Measurements from ENCODE around the gene TTC23.
"Not testable (repeated sequence)": the region's sequence is repeated elsewhere in the genome, so short reads cannot be mapped to it uniquely, and the experiment has no call there.

TTC23 gene

DNA sequence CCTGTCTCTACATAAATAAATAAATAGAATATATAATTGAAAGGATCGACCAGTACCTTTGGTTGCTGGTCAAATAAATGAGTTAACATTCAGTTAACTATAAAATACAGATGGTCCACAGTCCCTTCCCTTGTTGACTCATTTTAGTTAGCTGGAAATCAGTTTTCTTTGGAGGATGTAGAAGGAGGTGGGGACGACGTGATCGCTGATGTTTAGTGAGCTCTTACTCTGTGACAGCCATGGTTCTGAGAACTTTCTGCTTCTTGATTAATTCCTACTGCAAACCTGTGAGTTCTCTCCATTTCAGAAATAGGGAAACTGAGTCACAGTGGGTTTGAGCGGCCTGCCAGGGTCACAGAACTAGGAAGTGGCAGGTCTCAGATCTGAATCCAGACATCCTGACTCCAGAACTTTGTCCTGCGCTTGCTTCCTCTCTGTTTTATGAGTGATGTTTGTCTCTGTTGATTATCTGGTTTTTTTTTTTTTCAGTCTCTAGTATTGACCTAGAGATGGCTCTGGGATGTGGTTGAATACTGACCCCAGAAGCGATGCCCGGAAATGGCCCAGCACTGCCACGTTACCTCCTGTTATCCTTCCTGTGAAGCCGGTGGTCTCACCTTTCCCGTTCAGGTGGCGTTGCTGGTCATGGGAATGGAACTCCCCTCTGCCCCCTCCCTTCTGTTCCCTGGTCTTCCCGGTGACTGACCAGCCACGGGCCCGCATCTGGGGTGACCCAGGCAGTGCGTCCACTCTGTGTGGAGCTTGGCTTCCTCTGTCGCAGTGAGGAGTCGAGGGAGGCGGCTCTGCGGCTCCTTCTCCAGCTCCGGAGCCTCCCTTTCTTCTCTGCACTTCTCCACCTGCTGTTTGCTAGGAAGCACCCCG is 126.3 kb downstream of the TTC23 start:
- Mint-ChIP-seq H3K36me3 (ENCODE audit: low read depth) (no peaks in the 10 kb centered on the region), H3K27me3 (peaks cover 2% of the 10 kb centered on the region), H3K4me1 (no peaks in the 10 kb centered on the region), H3K4me3 (no peak overlapping the region), H3K9me3 (no peaks in the 10 kb centered on the region), H3K27ac (no peak overlapping the region)
- DNase-seq, result no peak
- no peak for ATAC-seq

DNA sequence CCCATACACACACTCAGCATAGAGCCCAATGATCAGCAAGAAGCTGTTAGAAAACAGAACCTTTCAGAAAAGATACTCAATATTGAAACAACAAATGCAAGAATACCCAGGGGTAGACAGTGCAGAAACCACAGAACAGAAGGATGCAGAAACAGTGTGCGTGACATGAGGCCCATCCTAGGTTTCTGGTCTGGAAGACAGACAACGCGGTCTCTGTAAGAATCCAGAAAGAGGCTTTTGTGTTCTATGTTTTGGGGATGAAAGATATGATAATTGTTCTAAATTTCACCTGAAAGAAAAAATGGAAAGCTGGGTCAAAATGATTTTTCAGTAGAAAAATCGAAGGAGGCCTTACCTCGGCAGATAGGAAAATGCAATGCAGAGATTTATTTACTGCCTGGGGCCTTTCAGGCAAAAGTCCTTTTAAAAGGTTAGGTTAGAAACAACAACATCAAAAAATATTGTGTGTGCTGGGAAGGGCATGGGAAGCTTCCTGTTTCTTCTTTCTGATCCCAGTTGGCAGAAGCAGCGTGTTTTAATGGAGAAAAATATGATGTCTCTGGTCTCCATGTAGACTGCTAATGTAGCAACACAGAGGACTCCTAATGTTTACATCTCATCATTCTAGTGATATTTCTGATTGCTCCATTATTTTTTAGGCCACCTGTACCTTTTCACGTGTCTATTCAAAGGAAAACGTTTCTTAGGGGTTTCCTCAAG is 127.5 kb downstream of the TTC23 start:
- Mint-ChIP-seq H3K36me3 (ENCODE audit: low read depth) (no peaks in the 10 kb centered on the region), H3K4me3 (no peak overlapping the region), H3K9me3 (no peaks in the 10 kb centered on the region), H3K27me3 (peaks cover 2% of the 10 kb centered on the region), H3K4me1 (no peaks in the 10 kb centered on the region), H3K27ac (no peak overlapping the region)
- DNase-seq (no peak), ATAC-seq (no peak)

DNA sequence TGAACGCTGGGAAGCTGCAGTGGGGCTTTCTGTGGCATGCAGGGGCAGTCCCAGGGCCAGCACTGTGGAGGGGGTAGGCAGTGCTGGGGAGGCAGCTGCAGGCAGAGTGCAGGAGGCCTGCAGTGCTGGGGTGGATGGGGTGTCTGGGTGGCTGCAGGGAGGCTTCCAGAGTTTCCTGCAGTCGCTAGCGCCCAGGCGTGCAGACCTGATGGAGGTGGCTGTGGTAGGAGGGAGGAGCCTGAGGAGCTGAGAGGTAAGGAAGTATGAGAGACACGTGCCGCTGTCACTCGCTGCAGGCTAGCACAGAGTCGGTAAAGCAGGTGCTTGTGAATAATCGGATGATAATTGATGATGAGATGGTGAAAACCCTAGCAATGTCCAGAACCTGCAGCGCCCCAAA is 128.2 kb downstream of the TTC23 start:
- Mint-ChIP-seq H3K9me3 (no peaks in the 10 kb centered on the region), H3K27me3 (peaks cover 2% of the 10 kb centered on the region), H3K27ac (no peak overlapping the region), H3K4me1 (no peaks in the 10 kb centered on the region), H3K36me3 (ENCODE audit: low read depth) (no peaks in the 10 kb centered on the region), H3K4me3 (no peak overlapping the region)
- no peak for DNase-seq
- ATAC-seq, result no peak

- no peak overlapping the region for H3K4me3 Mint-ChIP-seq
- H3K36me3 Mint-ChIP-seq (ENCODE audit: low read depth), result no peaks in the 10 kb centered on the region
- H3K4me1 Mint-ChIP-seq, result no peaks in the 10 kb centered on the region
- DNase-seq (no peak), ATAC-seq (no peak)
- peaks cover 2% of the 10 kb centered on the region for H3K27me3 Mint-ChIP-seq
- no peaks in the 10 kb centered on the region for H3K9me3 Mint-ChIP-seq
- H3K27ac Mint-ChIP-seq, result no peak overlapping the region
Measured at GRCh38 chr15:99120050-99120777, 129.2 kb downstream of the TTC23 start.

- Mint-ChIP-seq H3K27ac (no peak overlapping the region), H3K36me3 (ENCODE audit: low read depth) (no peaks in the 10 kb centered on the region), H3K27me3 (no peaks in the 10 kb centered on the region), H3K9me3 (no peaks in the 10 kb centered on the region), H3K4me3 (no peak overlapping the region), H3K4me1 (no peaks in the 10 kb centered on the region)
- DNase-seq (no peak), ATAC-seq (no peak)
Measured at GRCh38 chr15:99118801-99119546, 130.4 kb downstream of the TTC23 start.

DNA sequence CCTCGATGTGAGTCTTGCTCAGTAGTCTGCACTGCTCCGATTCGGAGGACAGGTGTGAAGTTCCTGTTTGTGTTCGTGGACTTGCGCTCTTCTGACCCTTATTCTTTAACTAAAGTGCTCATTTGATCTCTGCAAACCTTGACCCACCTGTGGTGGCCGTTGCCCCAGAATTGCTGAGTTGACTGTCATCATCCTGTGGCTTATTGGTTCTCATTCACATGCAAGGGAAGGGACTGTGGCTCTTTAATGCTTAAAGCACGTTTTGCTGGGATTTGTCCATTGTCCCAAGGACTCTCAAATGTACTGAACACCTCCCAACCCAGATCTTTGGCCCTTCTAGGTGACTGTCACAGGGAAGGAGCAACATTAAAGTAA is 131.1 kb downstream of the TTC23 start:
- Mint-ChIP-seq H3K27me3 (no peaks in the 10 kb centered on the region), H3K36me3 (ENCODE audit: low read depth) (no peaks in the 10 kb centered on the region)

DNA sequence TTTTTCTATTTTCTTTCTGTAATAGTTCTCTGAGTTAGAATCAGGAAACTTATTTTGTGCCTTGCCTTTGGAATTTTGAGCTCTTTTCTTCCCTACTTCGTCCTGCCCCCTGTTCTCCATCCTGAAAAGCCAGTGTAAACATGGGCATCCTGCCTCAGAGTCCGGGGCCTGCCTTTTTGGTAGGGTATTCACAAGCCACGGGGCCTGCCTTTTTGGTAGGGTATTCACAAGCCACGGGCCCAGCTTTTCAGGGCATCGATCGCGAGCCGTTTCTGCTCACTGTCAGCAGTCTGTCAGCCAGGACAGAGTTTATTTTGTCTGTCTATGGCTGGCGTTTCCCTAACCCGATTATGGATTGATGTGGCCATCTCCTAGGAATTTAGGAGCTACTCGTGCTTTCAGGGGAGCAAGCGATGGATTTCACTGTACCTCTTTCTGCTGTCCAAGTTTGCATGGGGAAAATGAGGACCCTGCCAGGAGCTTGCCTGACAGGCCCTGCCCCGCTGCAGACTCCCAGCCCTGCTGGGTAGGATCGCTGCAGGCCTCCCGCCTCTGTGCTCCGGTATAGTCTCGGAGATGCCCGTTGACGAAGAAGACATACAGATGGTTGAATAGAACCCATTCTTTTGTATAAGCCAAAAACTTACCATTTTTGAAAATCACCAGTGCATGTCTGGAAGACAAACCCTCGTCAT is 131.7 kb downstream of the TTC23 start:
- no peaks in the 10 kb centered on the region for H3K9me3 Mint-ChIP-seq
- H3K27me3 Mint-ChIP-seq, result peaks cover 3% of the 10 kb centered on the region
- no peak overlapping the region for H3K4me3 Mint-ChIP-seq
- no peaks in the 10 kb centered on the region for H3K36me3 Mint-ChIP-seq (ENCODE audit: low read depth)
- no peak overlapping the region for H3K27ac Mint-ChIP-seq
- ATAC-seq, result no peak
- DNase-seq, result no peak
- no peaks in the 10 kb centered on the region for H3K4me1 Mint-ChIP-seq

More for the DNA sequence above, 131.1 kb downstream of the TTC23 start:
- no peaks in the 10 kb centered on the region for H3K4me1 Mint-ChIP-seq
- DNase-seq, result no peak
- H3K4me3 Mint-ChIP-seq, result no peak overlapping the region
- no peaks in the 10 kb centered on the region for H3K9me3 Mint-ChIP-seq
- no peak for ATAC-seq
- no peak overlapping the region for H3K27ac Mint-ChIP-seq

GRCh38 chr15:99117111-99117510 is 132.3 kb downstream of the TTC23 start:
- Mint-ChIP-seq H3K27me3 (peaks cover 3% of the 10 kb centered on the region), H3K9me3 (no peaks in the 10 kb centered on the region), H3K4me1 (no peaks in the 10 kb centered on the region), H3K36me3 (ENCODE audit: low read depth) (no peaks in the 10 kb centered on the region), H3K4me3 (no peak overlapping the region), H3K27ac (no peak overlapping the region)
- no peak for DNase-seq
- ATAC-seq, result no peak

GRCh38 chr15:99115300-99116215 is 133.8 kb downstream of the TTC23 start:
- Mint-ChIP-seq H3K27me3 (peaks cover 3% of the 10 kb centered on the region), H3K27ac (no peak overlapping the region), H3K36me3 (ENCODE audit: low read depth) (no peaks in the 10 kb centered on the region), H3K9me3 (no peaks in the 10 kb centered on the region), H3K4me3 (no peak overlapping the region), H3K4me1 (peaks cover 2% of the 10 kb centered on the region)
- DNase-seq (no peak), ATAC-seq (no peak)

DNA sequence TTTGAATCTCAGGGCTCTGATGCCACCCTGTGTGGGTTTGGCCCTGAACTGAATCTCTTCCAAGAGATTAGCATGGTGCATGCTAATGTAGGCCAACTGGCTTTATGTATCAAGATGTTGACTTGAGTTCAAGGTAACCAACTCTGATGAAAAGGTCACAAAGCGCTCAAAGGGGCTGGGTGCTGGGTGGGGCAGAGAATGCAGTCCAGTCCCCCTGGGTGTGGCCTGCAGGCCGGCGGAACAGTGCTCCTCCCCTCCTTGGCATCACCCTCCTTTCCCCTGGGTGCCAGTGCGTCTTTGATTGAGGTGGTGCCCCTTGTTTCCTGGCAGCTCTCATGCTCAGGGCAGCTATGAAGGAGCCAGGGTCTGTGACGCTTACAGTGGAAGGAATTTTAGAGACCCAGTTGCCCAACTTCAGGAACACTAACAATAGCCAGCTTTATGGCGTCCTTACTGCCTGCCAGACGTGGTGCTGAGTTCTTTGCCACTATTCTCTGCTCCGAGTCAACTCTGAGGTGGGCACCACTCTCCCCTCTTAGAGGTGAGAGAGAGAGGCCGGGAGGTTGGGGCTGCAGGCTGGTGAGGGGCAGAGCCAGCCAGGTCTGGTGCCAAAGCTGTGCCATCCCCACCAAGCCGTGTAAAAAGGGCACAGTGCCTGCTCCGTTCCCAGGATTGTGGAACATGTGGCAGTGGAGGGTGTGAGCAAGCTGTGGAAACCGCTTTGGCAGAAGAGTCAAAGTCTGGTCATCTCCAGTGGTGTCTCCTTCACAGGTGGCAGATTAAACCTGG is 134.7 kb downstream of the TTC23 start:
- no peak for DNase-seq
- Mint-ChIP-seq H3K4me3 (no peak overlapping the region), H3K4me1 (peaks cover 2% of the 10 kb centered on the region), H3K27ac (no peak overlapping the region), H3K9me3 (no peaks in the 10 kb centered on the region), H3K27me3 (peaks cover 3% of the 10 kb centered on the region), H3K36me3 (ENCODE audit: low read depth) (no peaks in the 10 kb centered on the region)
- ATAC-seq, result no peak

DNA sequence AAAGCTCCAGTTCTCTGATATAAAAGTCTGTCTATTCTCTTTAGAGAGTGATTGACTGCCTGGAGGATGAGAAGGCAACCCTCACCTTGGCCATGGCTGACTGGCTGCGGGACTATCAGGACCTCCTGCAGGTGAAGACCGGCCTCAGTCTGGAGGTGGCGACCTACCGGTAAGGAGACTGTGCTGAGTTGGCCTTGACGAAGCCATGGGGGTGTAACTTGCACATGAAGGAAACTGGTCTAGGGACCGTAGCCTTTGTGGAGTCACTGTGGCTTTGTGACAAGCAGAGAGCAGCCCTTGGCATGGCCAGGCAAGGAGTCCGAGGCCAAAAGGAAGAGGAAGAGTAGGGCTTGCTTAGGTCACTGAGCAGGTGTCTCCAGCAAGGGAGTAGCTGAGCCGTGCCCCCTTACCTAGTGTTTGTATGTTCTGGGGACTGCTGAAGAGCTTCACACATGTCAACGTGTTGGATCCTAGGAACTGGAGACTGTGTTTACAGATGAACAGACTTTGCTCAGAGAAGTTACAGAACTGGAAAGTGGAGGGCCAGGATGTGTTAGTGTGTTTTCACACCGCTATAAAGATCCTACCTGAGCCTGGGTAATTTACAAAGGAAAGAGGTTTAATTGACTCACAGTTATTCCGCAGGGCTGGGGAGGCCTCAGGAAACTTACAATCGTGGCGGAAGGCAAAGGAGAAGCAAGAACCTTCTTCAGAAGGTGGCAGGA is 135.7 kb downstream of the TTC23 start:
- Mint-ChIP-seq H3K4me3 (no peak overlapping the region), H3K27me3 (peaks cover 3% of the 10 kb centered on the region), H3K4me1 (peaks cover 2% of the 10 kb centered on the region), H3K36me3 (ENCODE audit: low read depth) (no peaks in the 10 kb centered on the region), H3K27ac (no peak overlapping the region), H3K9me3 (no peaks in the 10 kb centered on the region)
- ATAC-seq, result no peak
- no peak for DNase-seq

DNA sequence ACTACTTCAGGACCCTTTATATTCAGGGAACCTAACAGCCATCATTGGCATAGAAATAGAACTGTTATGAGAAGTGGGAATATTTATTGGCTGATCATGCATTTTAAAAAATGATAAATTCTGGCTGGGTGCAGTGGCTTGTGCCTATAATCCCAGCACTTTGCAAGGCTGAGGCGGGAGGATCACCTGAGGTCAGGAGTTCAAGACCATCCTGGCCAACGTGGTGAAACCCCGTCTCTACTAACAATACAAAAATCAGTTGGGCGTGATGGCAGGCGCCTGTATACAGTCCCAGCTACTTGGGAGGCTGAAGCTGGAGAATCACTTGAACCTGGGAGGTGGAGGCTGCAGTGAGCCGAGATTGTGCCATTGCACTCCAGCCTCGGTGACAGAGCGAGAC is 137.7 kb downstream of the TTC23 start:
- not testable (repeated sequence) for H3K4me1 Mint-ChIP-seq; H3K9me3 Mint-ChIP-seq; H3K4me3 Mint-ChIP-seq; H3K27ac Mint-ChIP-seq; ATAC-seq; H3K36me3 Mint-ChIP-seq (ENCODE audit: low read depth); DNase-seq
- peaks cover 13% of the 10 kb centered on the region for H3K27me3 Mint-ChIP-seq

Measured in activated naive CD8-positive, alpha-beta T cell treated with anti-CD3 and anti-CD28 coated beads, Interleukin-2, amount 50 U/mL, for 24 hours (primary cell).